ENCODE measurements around the gene SLC35A1.

SLC35A1 gene

DNA sequence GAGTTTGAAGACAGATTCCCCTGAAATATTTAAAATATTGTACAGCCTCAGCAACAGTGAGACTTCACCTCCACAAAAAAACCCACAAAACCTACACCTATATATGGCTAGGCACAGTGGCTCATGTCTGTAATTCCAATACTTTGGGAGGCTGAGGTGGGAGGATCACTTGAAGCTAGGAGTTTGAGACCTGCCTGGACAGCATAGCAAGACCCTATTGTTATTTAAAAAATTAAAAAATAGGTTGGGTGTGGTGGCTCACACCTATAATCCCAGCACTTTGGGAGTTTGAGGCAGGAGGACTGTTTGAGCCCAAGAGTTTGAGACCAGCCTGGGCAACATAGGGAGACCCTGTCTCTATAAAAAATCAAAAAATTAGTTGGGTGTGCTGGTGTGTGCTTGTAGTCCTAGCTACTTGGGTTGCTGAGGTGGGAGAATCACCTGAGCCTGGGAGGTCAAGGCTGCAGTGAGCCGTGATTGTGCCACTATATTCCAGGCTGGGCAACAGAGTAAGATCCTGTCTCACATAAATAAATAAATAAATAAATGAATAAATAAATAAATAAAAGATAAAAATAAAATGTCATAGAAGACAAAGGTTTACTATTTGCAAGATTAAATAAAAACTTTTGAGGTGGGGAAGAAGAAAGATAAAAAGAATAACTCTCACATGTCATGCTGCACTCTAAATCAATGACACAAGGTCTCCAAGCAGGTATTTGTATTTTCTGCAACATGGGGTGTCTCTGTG, 65.9 kb downstream of the SLC35A1 start:
- Histone ChIP-seq H4K20me1 (ENCODE audit: insufficient read depth, low read length) (no peaks in the 10 kb centered on the region), H3K27me3 (ENCODE audit: low read depth, low read length) (no peaks in the 10 kb centered on the region), H3K9me3 (ENCODE audit: insufficient read depth, low read length) (no peaks in the 10 kb centered on the region), H3K4me1 (ENCODE audit: low read length) (peaks cover 7% of the 10 kb centered on the region), H3K4me3 (ENCODE audit: low read length) (no peak overlapping the region), H2AFZ (ENCODE audit: low read depth, low read length) (no peak overlapping the region), H3K27ac (ENCODE audit: low read length) (no peak overlapping the region), H3K79me2 (ENCODE audit: low read length) (no peaks in the 10 kb centered on the region), H3K9ac (ENCODE audit: low read length) (no peak overlapping the region), H3K36me3 (replicated peaks; ENCODE audit: low read depth, low read length) (peaks cover 17% of the 10 kb centered on the region), H3K4me2 (ENCODE audit: low read length) (no peak overlapping the region)
- TF ChIP-seq, protein P1, sequence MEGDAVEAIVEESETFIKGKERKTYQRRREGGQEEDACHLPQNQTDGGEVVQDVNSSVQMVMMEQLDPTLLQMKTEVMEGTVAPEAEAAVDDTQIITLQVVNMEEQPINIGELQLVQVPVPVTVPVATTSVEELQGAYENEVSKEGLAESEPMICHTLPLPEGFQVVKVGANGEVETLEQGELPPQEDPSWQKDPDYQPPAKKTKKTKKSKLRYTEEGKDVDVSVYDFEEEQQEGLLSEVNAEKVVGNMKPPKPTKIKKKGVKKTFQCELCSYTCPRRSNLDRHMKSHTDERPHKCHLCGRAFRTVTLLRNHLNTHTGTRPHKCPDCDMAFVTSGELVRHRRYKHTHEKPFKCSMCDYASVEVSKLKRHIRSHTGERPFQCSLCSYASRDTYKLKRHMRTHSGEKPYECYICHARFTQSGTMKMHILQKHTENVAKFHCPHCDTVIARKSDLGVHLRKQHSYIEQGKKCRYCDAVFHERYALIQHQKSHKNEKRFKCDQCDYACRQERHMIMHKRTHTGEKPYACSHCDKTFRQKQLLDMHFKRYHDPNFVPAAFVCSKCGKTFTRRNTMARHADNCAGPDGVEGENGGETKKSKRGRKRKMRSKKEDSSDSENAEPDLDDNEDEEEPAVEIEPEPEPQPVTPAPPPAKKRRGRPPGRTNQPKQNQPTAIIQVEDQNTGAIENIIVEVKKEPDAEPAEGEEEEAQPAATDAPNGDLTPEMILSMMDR (IDR thresholded peaks at IDR 0.05; ENCODE audit: low read depth, low read length) = no peak
- TF ChIP-seq EZH2phosphoT487 (IDR thresholded peaks at IDR 0.05; ENCODE audit: low read depth) = no peak

DNA sequence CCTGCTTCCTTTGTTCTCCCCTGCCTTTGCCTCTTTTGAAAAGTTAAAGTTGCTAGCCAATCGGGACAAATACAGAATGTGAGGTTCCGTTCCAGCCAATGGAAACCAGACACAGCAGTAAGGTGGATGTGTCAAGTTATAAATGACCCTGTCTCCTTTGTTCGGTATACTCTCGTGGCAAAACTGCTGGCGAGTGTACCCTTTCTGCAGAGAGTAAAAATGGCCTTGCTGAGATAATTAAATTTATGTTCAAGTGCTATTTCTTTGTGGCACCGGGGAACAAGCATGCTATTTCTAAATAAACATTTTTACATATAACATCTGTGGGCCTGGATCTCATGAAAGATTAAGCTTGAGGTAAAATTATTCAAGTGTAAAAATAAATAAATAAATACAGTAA, 66.8 kb downstream of the SLC35A1 start:
- H2AFZ ChIP-seq (ENCODE audit: low read depth, low read length) = no peak overlapping the region
- H3K36me3 ChIP-seq (replicated peaks; ENCODE audit: low read depth, low read length) = peaks cover 17% of the 10 kb centered on the region
- no peak overlapping the region for H3K27ac ChIP-seq (ENCODE audit: low read length)
- TF ChIP-seq, protein P1 (IDR thresholded peaks at IDR 0.05; ENCODE audit: low read depth, low read length) = no peak
- no peak for TF ChIP-seq EZH2phosphoT487 (IDR thresholded peaks at IDR 0.05; ENCODE audit: low read depth)
- no peak overlapping the region for H3K4me3 ChIP-seq (ENCODE audit: low read length)
- no peaks in the 10 kb centered on the region for H3K79me2 ChIP-seq (ENCODE audit: low read length)
- H4K20me1 ChIP-seq (ENCODE audit: insufficient read depth, low read length) = no peaks in the 10 kb centered on the region
- H3K27me3 ChIP-seq (ENCODE audit: low read depth, low read length) = no peaks in the 10 kb centered on the region
- no peak overlapping the region for H3K9ac ChIP-seq (ENCODE audit: low read length)
- H3K4me2 ChIP-seq (ENCODE audit: low read length) = no peak overlapping the region
- H3K4me1 ChIP-seq (ENCODE audit: low read length) = peaks cover 7% of the 10 kb centered on the region
- H3K9me3 ChIP-seq (ENCODE audit: insufficient read depth, low read length) = no peaks in the 10 kb centered on the region

DNA sequence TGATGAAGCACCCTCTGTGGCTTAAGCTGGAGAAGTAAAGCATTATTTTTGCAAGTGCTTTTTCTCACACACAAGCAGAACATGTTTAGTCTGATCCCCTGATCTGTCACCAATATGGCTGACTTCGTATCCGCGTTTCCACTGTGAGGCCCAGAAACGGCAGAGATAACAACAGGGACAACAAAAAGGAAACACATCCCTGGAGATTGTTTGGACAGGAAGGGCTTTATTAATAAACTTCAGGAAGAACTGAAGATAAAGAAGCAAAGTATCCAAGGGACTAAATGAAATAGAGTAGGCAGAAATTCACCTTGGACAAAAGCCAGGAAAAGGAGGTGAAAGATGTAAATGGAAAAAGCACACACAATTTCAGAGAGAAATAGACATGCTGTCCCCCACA, 67.8 kb downstream of the SLC35A1 start:
- Histone ChIP-seq H3K4me3 (ENCODE audit: low read length) (no peak overlapping the region), H3K27me3 (ENCODE audit: low read depth, low read length) (no peaks in the 10 kb centered on the region), H3K9me3 (ENCODE audit: insufficient read depth, low read length) (no peaks in the 10 kb centered on the region), H4K20me1 (ENCODE audit: insufficient read depth, low read length) (no peaks in the 10 kb centered on the region), H3K79me2 (ENCODE audit: low read length) (no peaks in the 10 kb centered on the region), H3K4me1 (ENCODE audit: low read length) (peaks cover 7% of the 10 kb centered on the region), H3K36me3 (replicated peaks; ENCODE audit: low read depth, low read length) (peaks cover 17% of the 10 kb centered on the region), H2AFZ (ENCODE audit: low read depth, low read length) (no peak overlapping the region), H3K9ac (ENCODE audit: low read length) (no peak overlapping the region), H3K27ac (ENCODE audit: low read length) (no peak overlapping the region), H3K4me2 (ENCODE audit: low read length) (no peak overlapping the region)
- TF ChIP-seq EZH2phosphoT487 (IDR thresholded peaks at IDR 0.05; ENCODE audit: low read depth) = no peak
- TF ChIP-seq, protein P1 (IDR thresholded peaks at IDR 0.05; ENCODE audit: low read depth, low read length) = no peak

DNA sequence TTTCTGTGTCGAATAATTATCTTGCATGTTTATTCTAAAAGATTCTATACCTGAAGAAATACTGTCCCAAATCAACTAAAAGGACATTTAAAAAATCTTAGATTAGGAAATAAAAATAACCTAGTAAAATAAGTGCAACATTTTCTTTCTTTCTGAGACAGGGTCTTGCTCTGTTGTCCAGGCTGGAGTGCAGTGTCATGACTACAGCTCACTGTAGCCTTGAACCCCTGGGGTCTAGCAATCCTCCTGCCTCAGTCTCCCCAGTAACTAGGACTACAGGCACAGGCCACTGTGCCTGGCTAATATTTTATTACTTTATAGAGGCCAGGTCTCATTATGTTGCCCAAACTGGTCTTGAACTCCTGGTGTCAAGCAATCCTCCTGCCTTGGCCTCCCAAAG, 68.3 kb downstream of the SLC35A1 start:
- Histone ChIP-seq H3K36me3 (replicated peaks; ENCODE audit: low read depth, low read length) (peaks cover 17% of the 10 kb centered on the region), H3K4me1 (ENCODE audit: low read length) (peaks cover 7% of the 10 kb centered on the region), H3K9me3 (ENCODE audit: insufficient read depth, low read length) (no peaks in the 10 kb centered on the region), H4K20me1 (ENCODE audit: insufficient read depth, low read length) (no peaks in the 10 kb centered on the region), H3K4me3 (ENCODE audit: low read length) (no peak overlapping the region), H3K27me3 (ENCODE audit: low read depth, low read length) (no peaks in the 10 kb centered on the region), H3K79me2 (ENCODE audit: low read length) (no peaks in the 10 kb centered on the region), H3K4me2 (ENCODE audit: low read length) (no peak overlapping the region), H3K9ac (ENCODE audit: low read length) (no peak overlapping the region), H3K27ac (ENCODE audit: low read length) (no peak overlapping the region), H2AFZ (ENCODE audit: low read depth, low read length) (no peak overlapping the region)
- no peak for TF ChIP-seq EZH2phosphoT487 (IDR thresholded peaks at IDR 0.05; ENCODE audit: low read depth)
- TF ChIP-seq, protein P1 (IDR thresholded peaks at IDR 0.05; ENCODE audit: low read depth, low read length) = no peak

Measured in OCI-LY3 (cell line).